Naive thymus-derived CD4-positive, alpha-beta T cell (primary cell): ENCODE measurements around the gene KDM7A. TPM values are rescaled to one million over a fixed set of nuclear protein-coding genes. Genes with fewer than 3 reads are reported as not detected.

ENCODE experiments used
- ATAC-seq: fragments of 150-1000 bp; cut with Tn5 transposase; 2 replicates; pipeline ENCODE4 v1.10.0; 2021; ENCODE audit warnings: mild to moderate bottlenecking, moderate library complexity
- CTCF ChIA-PET: fragments of 350-600 bp; sonication (Branson Sonifier 250); formaldehyde crosslinking; loops from one replicate; lab custom pipeline; 2021; ENCODE audit warnings: antibody characterized with exemption; lab: Charles Lee
- POLR2A ChIA-PET: fragments of 350-600 bp; sonication (Branson Sonifier 250); formaldehyde crosslinking; loops from one replicate; lab custom pipeline; 2021; ENCODE audit warnings: antibody characterized with exemption, inconsistent platforms; lab: Charles Lee
- DNase-seq, 9 donors: peaks; one replicate each; pipeline versions ENCODE4 v3.0.0 to v3.0.0-alpha.2; 2020 to 2022; ENCODE audit warnings: mixed read lengths in 1 of 9
- H3K27ac ChIP-seq: one replicate; pipeline ENCODE4 v1.7.0; 2013; ENCODE audit warnings: mild to moderate bottlenecking, low read depth, low read length, moderate library complexity
- H3K27me3 ChIP-seq, 2 donors: one replicate each; pipeline ENCODE4 v1.7.0; 2013; ENCODE audit warnings: low read length in 2 of 2, mild to moderate bottlenecking in 2 of 2, moderate library complexity in 2 of 2; ENCODE audit not compliant: control insufficient read depth in 2 of 2, insufficient read depth in 2 of 2
- H3K36me3 ChIP-seq, 3 experiments: 1 replicate in 2 of 3; 2 replicates in 1 of 3; pipeline ENCODE4 v1.7.0; 2013; ENCODE audit warnings: low read length in 3 of 3, mild to moderate bottlenecking in 3 of 3, moderate library complexity in 1 of 3; ENCODE audit not compliant: insufficient read depth in 3 of 3, control insufficient read depth in 2 of 3
- H3K4me1 ChIP-seq, 2 donors: one replicate each; pipeline ENCODE4 v1.7.0; 2013; ENCODE audit warnings: low read length in 2 of 2, mild to moderate bottlenecking in 2 of 2, moderate library complexity in 1 of 2; ENCODE audit not compliant: control insufficient read depth in 2 of 2, insufficient read depth in 2 of 2
- H3K4me3 ChIP-seq: 2 replicates; pipeline ENCODE4 v1.7.0; 2013; ENCODE audit warnings: mild to moderate bottlenecking, low read length
- H3K9me3 ChIP-seq, 3 experiments: 1 replicate in 2 of 3; 2 replicates in 1 of 3; pipeline ENCODE4 v1.7.0; 2013; ENCODE audit warnings: low read length in 3 of 3; ENCODE audit not compliant: control insufficient read depth in 2 of 3
- H3K27ac Mint-ChIP-seq, 9 donors: one replicate each; pipeline ENCODE4 v1.8.0; 2020 to 2022; ENCODE audit warnings: mixed read lengths in 9 of 9, mild to moderate bottlenecking in 8 of 9, moderate library complexity in 5 of 9, inconsistent platforms in 2 of 9
- H3K27me3 Mint-ChIP-seq, 5 donors: one replicate each; pipeline ENCODE4 v1.8.0; 2021 to 2022; ENCODE audit warnings: mixed read lengths in 5 of 5, mild to moderate bottlenecking in 1 of 5
- H3K36me3 Mint-ChIP-seq, 5 donors: one replicate each; pipeline ENCODE4 v1.8.0; 2020 to 2022; ENCODE audit warnings: mixed read lengths in 5 of 5, mild to moderate bottlenecking in 3 of 5, inconsistent platforms in 1 of 5
- H3K4me1 Mint-ChIP-seq, 7 donors: one replicate each; pipeline ENCODE4 v1.8.0; 2020 to 2022; ENCODE audit warnings: mixed read lengths in 7 of 7, mild to moderate bottlenecking in 3 of 7, inconsistent platforms in 1 of 7
- H3K4me3 Mint-ChIP-seq, 10 donors: one replicate each; pipeline ENCODE4 v1.8.0; 2020 to 2022; ENCODE audit warnings: mild to moderate bottlenecking in 10 of 10, mixed read lengths in 10 of 10, moderate library complexity in 6 of 10, inconsistent platforms in 2 of 10
- H3K9me3 Mint-ChIP-seq, 11 donors: one replicate each; pipeline ENCODE4 v1.8.0; 2020 to 2022; ENCODE audit warnings: mixed read lengths in 11 of 11, mild to moderate bottlenecking in 4 of 11, inconsistent platforms in 1 of 11, moderate library complexity in 1 of 11
- intact Hi-C, 2 donors: fragments of 100-400 bp; cut with micrococcal nuclease; formaldehyde crosslinking; loops; one replicate each; pipeline ENCODE4 v1.15.1; 2023
- polyA plus RNA-seq, 2 donors: library from polyadenylated mRNA; unstranded; fragments of 300-500 nt; fragmentation: Illumina TruSeq; gene quantifications; one replicate each; pipeline ENCODE4 v1.2.3, GENCODE V29; 2021
- total RNA-seq, 6 experiments: library from RNA in 5 of 6; stranded (reverse) in 5 of 6; gene quantifications; 1 replicate in 5 of 6; 2 replicates in 1 of 6; pipeline ENCODE4 v1.2.3 and lab custom pipeline; 2021 to 2026

KDM7A gene
- total and polyA plus RNA-seq, 7 experiments from 2014 or later, result 5.4 to 62.5 (median 40.5) TPM

DNA sequence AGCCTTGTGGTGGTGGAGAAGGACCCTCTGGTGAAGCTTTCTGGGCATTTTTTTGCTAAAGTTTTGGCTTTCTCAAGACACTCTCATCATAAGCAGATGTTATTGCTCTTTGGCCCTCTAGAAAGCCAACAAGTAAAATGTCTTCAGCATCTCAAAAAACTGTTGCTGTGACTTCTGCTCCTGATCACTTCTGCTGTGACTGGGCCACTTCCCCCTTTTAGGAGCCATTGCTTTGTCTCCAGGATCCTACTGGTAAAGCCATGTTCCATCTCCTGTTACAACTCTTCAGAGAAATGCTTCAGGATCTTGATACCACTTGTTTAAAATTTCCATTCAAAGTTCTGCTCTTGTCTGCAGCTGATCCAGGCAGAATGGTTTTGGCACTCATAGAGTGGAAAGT, 125.0 kb downstream of the KDM7A start:
- Histone ChIP-seq H3K9me3 (no peaks in the 10 kb centered on the region), H3K27me3 (no peaks in the 10 kb centered on the region), H3K4me3 (no peak overlapping the region), H3K4me1 (peaks cover 5 to 13% of the 10 kb centered on the region in 2 donors), H3K27ac (no peak overlapping the region), H3K36me3 (peaks cover 0 to 48% (median 6%) of the 10 kb centered on the region in 3 experiments)
- ATAC-seq (no peak), DNase-seq (no peak)
- peak overlapping the region in 1 of 9 donors; percentile 65 for H3K27ac Mint-ChIP-seq
- peaks cover 16 to 53% (median 33%) of the 10 kb centered on the region in 5 donors for H3K36me3 Mint-ChIP-seq
- ChIA-PET POLR2A (no interaction called here), CTCF (no interaction called here)
- intact Hi-C loops, result loop anchor here in 1 of 2 donors (10.0 kb wide), 1 partner anchor 873 kb away; the partner anchor contains the start of gene BRAF
- H3K27me3 Mint-ChIP-seq, result no peaks in the 10 kb centered on the region
- no peak overlapping the region for H3K4me3 Mint-ChIP-seq
- H3K4me1 Mint-ChIP-seq, result peaks cover 20 to 50% (median 42%) of the 10 kb centered on the region in 7 donors
- H3K9me3 Mint-ChIP-seq, result no peaks in the 10 kb centered on the region

- Mint-ChIP-seq H3K27me3 (no peaks in the 10 kb centered on the region), H3K36me3 (peaks cover 10 to 62% (median 41%) of the 10 kb centered on the region in 5 donors), H3K4me1 (peaks cover 20 to 40% (median 28%) of the 10 kb centered on the region in 7 donors), H3K27ac (peak overlapping the region in 3 of 9 donors; percentile 1 to 54 (median 29)), H3K4me3 (no peak overlapping the region), H3K9me3 (no peaks in the 10 kb centered on the region)
- H3K9me3 ChIP-seq, result no peaks in the 10 kb centered on the region
- CTCF ChIA-PET, result no interaction called here
- POLR2A ChIA-PET, result no interaction called here
- DNase-seq (no peak), ATAC-seq (no peak)
- no peak overlapping the region for H3K4me3 ChIP-seq
- peaks cover 5 to 13% of the 10 kb centered on the region in 2 donors for H3K4me1 ChIP-seq
- peaks cover 12 to 47% (median 12%) of the 10 kb centered on the region in 3 experiments for H3K36me3 ChIP-seq
- intact Hi-C loops, result loop anchor here in 1 of 2 donors (10.0 kb wide), 1 partner anchor 875 kb away; the partner anchor contains the start of gene BRAF
- no peaks in the 10 kb centered on the region for H3K27me3 ChIP-seq
- H3K27ac ChIP-seq, result no peak overlapping the region
Measured at GRCh38 chr7:140050100-140050499, 126.7 kb downstream of the KDM7A start.

DNA sequence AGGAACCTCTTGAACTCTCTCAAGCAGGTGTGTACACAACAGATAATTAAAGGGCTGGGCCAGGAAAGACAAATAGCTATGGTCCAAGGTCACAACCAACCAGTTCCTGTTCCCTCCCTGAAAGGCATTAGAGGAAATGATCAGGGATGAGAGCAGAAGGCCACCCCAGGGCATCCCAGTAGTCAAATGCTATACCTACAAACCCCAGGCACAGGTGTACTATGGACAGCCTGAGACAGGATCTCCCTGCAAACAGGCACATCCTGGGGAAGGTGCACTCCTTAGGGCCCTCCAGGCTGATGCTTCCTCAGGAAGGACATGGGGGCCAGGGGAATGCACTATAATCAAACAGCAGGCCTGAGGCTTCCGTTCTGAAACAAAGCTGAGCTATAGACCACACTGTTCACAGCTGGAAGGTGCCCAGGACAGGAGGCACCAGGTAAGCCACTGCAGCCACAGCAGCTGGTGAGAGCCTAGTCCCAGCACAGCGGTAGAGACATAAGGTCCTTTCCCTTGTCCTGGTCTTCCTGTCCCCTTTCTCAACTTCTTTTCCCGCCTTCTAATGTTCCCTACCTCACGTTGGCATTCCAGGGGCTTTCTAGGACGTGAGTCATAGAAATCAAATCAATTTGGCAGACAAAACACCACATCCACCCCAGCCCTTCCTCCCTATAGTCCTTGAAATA, 127.3 kb downstream of the KDM7A start:
- H3K27ac ChIP-seq, result no peak overlapping the region
- ChIA-PET CTCF (no interaction called here), POLR2A (no interaction called here)
- intact Hi-C loops, result loop anchor here in 1 of 2 donors (10.0 kb wide), 1 partner anchor 875 kb away; the partner anchor contains the start of gene BRAF
- H3K27me3 ChIP-seq, result no peaks in the 10 kb centered on the region
- peaks cover 12 to 62% (median 43%) of the 10 kb centered on the region in 5 donors for H3K36me3 Mint-ChIP-seq
- no peak overlapping the region for H3K4me3 Mint-ChIP-seq
- H3K4me1 ChIP-seq, result peaks cover 3 to 8% of the 10 kb centered on the region in 2 donors
- peaks cover 19 to 34% (median 26%) of the 10 kb centered on the region in 7 donors for H3K4me1 Mint-ChIP-seq
- no peaks in the 10 kb centered on the region for H3K9me3 Mint-ChIP-seq
- H3K36me3 ChIP-seq, result peaks cover 12 to 43% (median 15%) of the 10 kb centered on the region in 3 experiments
- no peaks in the 10 kb centered on the region for H3K27me3 Mint-ChIP-seq
- DNase-seq (no peak), ATAC-seq (no peak)
- H3K9me3 ChIP-seq, result no peaks in the 10 kb centered on the region
- peak overlapping the region in 5 of 9 donors; percentile 1 to 70 (median 29) for H3K27ac Mint-ChIP-seq
- H3K4me3 ChIP-seq, result no peak overlapping the region

- intact Hi-C loops, result no loop called here
- Histone ChIP-seq H3K36me3 (peaks cover 12 to 40% (median 15%) of the 10 kb centered on the region in 3 experiments), H3K27me3 (no peaks in the 10 kb centered on the region), H3K4me1 (peaks cover 0 to 3% of the 10 kb centered on the region in 2 donors), H3K4me3 (no peak overlapping the region), H3K27ac (no peak overlapping the region), H3K9me3 (no peaks in the 10 kb centered on the region)
- Mint-ChIP-seq H3K4me1 (peaks cover 13 to 29% (median 22%) of the 10 kb centered on the region in 7 donors), H3K36me3 (peaks cover 10 to 63% (median 40%) of the 10 kb centered on the region in 5 donors), H3K27me3 (no peaks in the 10 kb centered on the region), H3K27ac (peak overlapping the region in 1 of 9 donors; percentile 70), H3K9me3 (no peaks in the 10 kb centered on the region), H3K4me3 (no peak overlapping the region)
- ATAC-seq (no peak), DNase-seq (no peak)
- POLR2A ChIA-PET, result no interaction called here
- CTCF ChIA-PET, result no interaction called here
Measured at GRCh38 chr7:140048989-140049338, 127.8 kb downstream of the KDM7A start.

- no peaks in the 10 kb centered on the region for H3K9me3 Mint-ChIP-seq
- H3K36me3 Mint-ChIP-seq, result peaks cover 10 to 60% (median 35%) of the 10 kb centered on the region in 5 donors
- H3K27me3 Mint-ChIP-seq, result no peaks in the 10 kb centered on the region
- DNase-seq (no peak), ATAC-seq (no peak)
- H3K4me1 ChIP-seq, result no peaks in the 10 kb centered on the region
- no peaks in the 10 kb centered on the region for H3K9me3 ChIP-seq
- intact Hi-C loops, result no loop called here
- H3K27ac ChIP-seq, result no peak overlapping the region
- no peak overlapping the region for H3K27ac Mint-ChIP-seq
- H3K27me3 ChIP-seq, result no peaks in the 10 kb centered on the region
- H3K36me3 ChIP-seq, result peaks cover 12 to 47% (median 15%) of the 10 kb centered on the region in 3 experiments
- no peak overlapping the region for H3K4me3 Mint-ChIP-seq
- CTCF ChIA-PET, result no interaction called here
- POLR2A ChIA-PET, result no interaction called here
- peaks cover 7 to 22% (median 14%) of the 10 kb centered on the region in 7 donors for H3K4me1 Mint-ChIP-seq
- H3K4me3 ChIP-seq, result no peak overlapping the region
Measured at GRCh38 chr7:140048138-140048537, 128.6 kb downstream of the KDM7A start.

GRCh38 chr7:140047197-140047596, 129.6 kb downstream of the KDM7A start:
- peaks cover 12 to 55% (median 15%) of the 10 kb centered on the region in 3 experiments for H3K36me3 ChIP-seq
- no peak for DNase-seq

More at GRCh38 chr7:140047197-140047596, 129.6 kb downstream of the KDM7A start:
- CTCF ChIA-PET, result no interaction called here
- Mint-ChIP-seq H3K36me3 (peaks cover 8 to 58% (median 30%) of the 10 kb centered on the region in 5 donors), H3K4me1 (peaks cover 5 to 21% (median 10%) of the 10 kb centered on the region in 7 donors), H3K27me3 (no peaks in the 10 kb centered on the region), H3K4me3 (no peak overlapping the region), H3K27ac (peak overlapping the region in 1 of 9 donors; percentile 30), H3K9me3 (no peaks in the 10 kb centered on the region)
- H3K4me3 ChIP-seq, result no peak overlapping the region
- no peak overlapping the region for H3K27ac ChIP-seq
- no peaks in the 10 kb centered on the region for H3K4me1 ChIP-seq
- no peaks in the 10 kb centered on the region for H3K27me3 ChIP-seq
- no peaks in the 10 kb centered on the region for H3K9me3 ChIP-seq
- intact Hi-C loops, result no loop called here
- POLR2A ChIA-PET, result no interaction called here
- ATAC-seq, result no peak
